Measurements from ENCODE around the gene PCBD2. TPM values are rescaled to one million over a fixed set of nuclear protein-coding genes. Genes with fewer than 3 reads are reported as not detected.

Gene PCBD2
- total and polyA plus RNA-seq, 2 of the 4 experiments (the other 2 are of a cell fraction), result 2.2 to 2.7 TPM

- TF ChIP-seq FOS (IDR thresholded peaks at IDR 0.05; ENCODE audit: low read depth, low read length), result no peak
Measured at GRCh38 chr5:134935711-134936602, 31.0 kb downstream of the PCBD2 start (continued).

GRCh38 chr5:134937526-134937925 lies 32.6 kb downstream of the PCBD2 start:
- no peak overlapping the region for H3K9ac ChIP-seq (ENCODE audit: low read depth, low read length)
- no peaks in the 10 kb centered on the region for H3K4me1 ChIP-seq (ENCODE audit: control insufficient read depth, insufficient read depth, low read length)
- no peaks in the 10 kb centered on the region for H3K27me3 ChIP-seq (ENCODE audit: control insufficient read depth, insufficient read depth, low read length)
- CTCF ChIA-PET, result no interaction called here
- H3K27ac ChIP-seq (ENCODE audit: insufficient read depth, low read length), result no peak overlapping the region
- ATAC-seq (ENCODE audit: low read depth) (no peak), DNase-seq (no peak)
- H3K56ac ChIP-seq (ENCODE audit: extremely low read depth, insufficient read depth, low read length), result no peak overlapping the region
- no peak overlapping the region for H3K14ac ChIP-seq (replicated peaks; ENCODE audit: low read depth, low read length)
- no peak overlapping the region for H2BK20ac ChIP-seq (ENCODE audit: low read depth, low read length)
- H2AK9ac ChIP-seq (replicated peaks; ENCODE audit: low read depth, low read length, poor library complexity), result no peak overlapping the region
- H2BK5ac ChIP-seq (ENCODE audit: low read depth, low read length, poor library complexity, severe bottlenecking), result no peak overlapping the region
- H2BK15ac ChIP-seq (ENCODE audit: low read depth, low read length), result no peak overlapping the region
- H4K20me1 ChIP-seq (ENCODE audit: insufficient read depth, low read length), result no peaks in the 10 kb centered on the region
- H3K18ac ChIP-seq (ENCODE audit: low read depth, low read length), result no peak overlapping the region
- H3K9me1 ChIP-seq (ENCODE audit: insufficient read depth, low read length), result peaks cover 3% of the 10 kb centered on the region
- 88% methylated on average over 6 of the region's 8 CpGs; no CpG with 5 or more reads in 1 of the 2 experiments for WGBS, 2 experiments (ENCODE audit: extremely low coverage in 2 of 2, insufficient read length in 1 of 2)
- H3K23ac ChIP-seq (ENCODE audit: low read depth, low read length), result no peak overlapping the region
- no peaks in the 10 kb centered on the region for H3K79me1 ChIP-seq (ENCODE audit: low read depth in 1 of 2, low read length in 2 of 2)
- BruUV-seq (replicated peaks), result no TSS peak
- H4K5ac ChIP-seq (ENCODE audit: low read depth, low read length), result no peak overlapping the region
- H3K4ac ChIP-seq (ENCODE audit: low read depth, low read length), result no peak overlapping the region
- no peak overlapping the region for H4K8ac ChIP-seq (ENCODE audit: low read depth in 2 of 2, low read length in 2 of 2)
- H3K36me3 ChIP-seq (ENCODE audit: control insufficient read depth, insufficient read depth, low read length), result peaks cover 6% of the 10 kb centered on the region
- POLR2A ChIA-PET (ENCODE audit: unreplicated experiment), result no interaction called here
- H2BK120ac ChIP-seq (ENCODE audit: low read depth, low read length), result no peak overlapping the region
- H2AFZ ChIP-seq (replicated peaks; ENCODE audit: low read length, poor library complexity), result no peak overlapping the region
- TF ChIP-seq, protein P1, sequence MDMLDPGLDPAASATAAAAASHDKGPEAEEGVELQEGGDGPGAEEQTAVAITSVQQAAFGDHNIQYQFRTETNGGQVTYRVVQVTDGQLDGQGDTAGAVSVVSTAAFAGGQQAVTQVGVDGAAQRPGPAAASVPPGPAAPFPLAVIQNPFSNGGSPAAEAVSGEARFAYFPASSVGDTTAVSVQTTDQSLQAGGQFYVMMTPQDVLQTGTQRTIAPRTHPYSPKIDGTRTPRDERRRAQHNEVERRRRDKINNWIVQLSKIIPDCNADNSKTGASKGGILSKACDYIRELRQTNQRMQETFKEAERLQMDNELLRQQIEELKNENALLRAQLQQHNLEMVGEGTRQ (IDR thresholded peaks at IDR 0.05; ENCODE audit: low read depth, low read length), result no peak
- H2AK5ac ChIP-seq (ENCODE audit: low read depth, low read length), result no peak overlapping the region
- H3K4me3 ChIP-seq (ENCODE audit: insufficient read depth, low read depth, low read length), result no peak overlapping the region
- intact Hi-C loops (cut with micrococcal nuclease), result loop anchor here (10.0 kb wide), 1 partner anchor 57 kb away; no protein-coding TSS in a partner anchor
- no peak overlapping the region for H4K91ac ChIP-seq (ENCODE audit: insufficient read depth, low read depth, low read length)
- H3K4me2 ChIP-seq (ENCODE audit: low read depth, low read length), result no peak overlapping the region
- in situ Hi-C loops (cut with MboI; ENCODE audit: low sequenced_read_pairs), result no loop called here
- dilution Hi-C loops (cut with HindIII; ENCODE audit: low sequenced_read_pairs, unreplicated experiment), result no loop called here
- H3K9me3 ChIP-seq (ENCODE audit: control insufficient read depth, insufficient read depth, low read length), result no peaks in the 10 kb centered on the region

Measured in IMR-90 (cell line).